H1 (cell line): ENCODE data around the gene UBE3B. TPM values are rescaled to one million over a fixed set of nuclear protein-coding genes. Genes with fewer than 3 reads are reported as not detected.

Experiments used
- CTCF ChIA-PET: fragments of 300-600 bp; sonication (Branson Sonifier 250); formaldehyde crosslinking; loops from one replicate; lab custom pipeline; 2021; ENCODE audit not compliant: partially characterized antibody; lab: Charles Lee
- POLR2A ChIA-PET: fragments of 300-600 bp; sonication (Branson Sonifier 250); formaldehyde crosslinking; loops from one replicate; lab custom pipeline; 2021; ENCODE audit warnings: inconsistent platforms; ENCODE audit not compliant: partially characterized antibody; lab: Charles Lee
- DNase-seq, 2 experiments: peaks; one replicate each; pipeline versions ENCODE4 v3.0.0 to v3.0.0-alpha.2; 2010 to 2022; ENCODE audit warnings: low spot score in 2 of 2, low read depth in 1 of 2, mixed read lengths in 1 of 2
- FAIRE-seq: peaks from 2 replicates; lab custom pipeline; 2011; peaks lifted over from hg19 to GRCh38; lab: Jason Lieb, UNC
- H2AFZ ChIP-seq: 2 replicates; pipeline ENCODE4 v1.8.1; 2012; ENCODE audit warnings: low read length, inconsistent platforms
- H2AK5ac ChIP-seq: 2 replicates; pipeline ENCODE4 v1.6.1; 2013; ENCODE audit warnings: low read depth, low read length
- H2BK120ac ChIP-seq: replicated peaks from 2 replicates; pipeline ENCODE3; 2013; ENCODE audit warnings: low read depth, low read length, inconsistent platforms
- H2BK12ac ChIP-seq: 2 replicates; pipeline ENCODE4 v1.6.1; 2013; ENCODE audit warnings: low read depth, low read length
- H2BK15ac ChIP-seq: 2 replicates; pipeline ENCODE4 v1.6.1; 2013; ENCODE audit warnings: low read length
- H2BK20ac ChIP-seq: 2 replicates; pipeline ENCODE4 v1.6.1; 2013; ENCODE audit warnings: low read length
- H2BK5ac ChIP-seq: 2 replicates; pipeline ENCODE4 v1.6.1; 2013; ENCODE audit warnings: low read depth, low read length
- H3K14ac ChIP-seq: 2 replicates; pipeline ENCODE4 v1.6.1; 2013; ENCODE audit warnings: inconsistent platforms; ENCODE audit not compliant: insufficient read length
- H3K18ac ChIP-seq: 2 replicates; pipeline ENCODE4 v1.6.1; 2013; ENCODE audit warnings: low read length; ENCODE audit errors: extremely low read depth
- H3K23ac ChIP-seq: 2 replicates; pipeline ENCODE4 v1.6.1; 2013; ENCODE audit warnings: inconsistent platforms; ENCODE audit not compliant: insufficient read length
- H3K23me2 ChIP-seq: 2 replicates; pipeline ENCODE4 v1.6.1; 2013; ENCODE audit warnings: low read depth, low read length
- H3K27ac ChIP-seq: 2 replicates; pipeline ENCODE4 v1.6.1; 2011; ENCODE audit warnings: low read depth, low read length, inconsistent platforms
- H3K27me3 ChIP-seq, 4 experiments: replicated peaks in 1 of 4; 1 replicate in 1 of 4; 2 replicates in 3 of 4; pipeline versions ENCODE4 v1.6.1 to v1.8.1; 2011 to 2013; ENCODE audit warnings: low read length in 3 of 4, mild to moderate bottlenecking in 3 of 4, inconsistent platforms in 2 of 4, mixed read lengths in 2 of 4, moderate library complexity in 1 of 4; ENCODE audit not compliant: control insufficient read depth in 3 of 4, insufficient read depth in 3 of 4; ENCODE audit errors: extremely low read depth in 1 of 4
- H3K36me3 ChIP-seq, 4 experiments: 2 replicates each; pipeline versions ENCODE4 v1.6.1 to v1.8.1; 2011 to 2013; ENCODE audit warnings: mild to moderate bottlenecking in 4 of 4, low read length in 3 of 4, moderate library complexity in 2 of 4, control low read depth in 1 of 4, inconsistent platforms in 1 of 4; ENCODE audit not compliant: insufficient read depth in 4 of 4, control insufficient read depth in 2 of 4
- H3K4ac ChIP-seq: replicated peaks from 2 replicates; pipeline ENCODE3; 2013; ENCODE audit warnings: low read length, low read depth, mixed read lengths, inconsistent platforms; ENCODE audit not compliant: insufficient read length
- H3K4me1 ChIP-seq, 4 experiments: replicated peaks in 1 of 4; 1 replicate in 1 of 4; 2 replicates in 3 of 4; pipeline versions ENCODE4 v1.6.1 to v1.8.1; 2011 to 2013; ENCODE audit warnings: low read length in 3 of 4, inconsistent platforms in 2 of 4, mixed read lengths in 1 of 4; ENCODE audit not compliant: insufficient read depth in 4 of 4, control insufficient read depth in 3 of 4
- H3K4me2 ChIP-seq, 2 experiments: 2 replicates each; pipeline versions ENCODE4 v1.6.1 to v1.8.1; 2011 to 2013; ENCODE audit warnings: low read depth in 2 of 2, low read length in 2 of 2, control low read depth in 1 of 2, inconsistent platforms in 1 of 2, mild to moderate bottlenecking in 1 of 2; ENCODE audit not compliant: insufficient read depth in 1 of 2
- H3K4me3 ChIP-seq, 4 experiments: fragments of 200-600, 300-600 bp in 1 of 4; sonication (generic), shearing (Covaris generic), sonication (Bioruptor Twin) in 1 of 4; 2 replicates each; pipeline versions ENCODE4 v1.5.1 to v1.8.1; 2011 to 2016; ENCODE audit warnings: low read length in 4 of 4, low read depth in 3 of 4, control low read depth in 2 of 4, inconsistent platforms in 2 of 4, mild to moderate bottlenecking in 2 of 4, mixed read lengths in 1 of 4, moderate library complexity in 1 of 4; ENCODE audit not compliant: insufficient read depth in 2 of 4; ENCODE audit errors: extremely low read depth in 1 of 4
- H3K56ac ChIP-seq: replicated peaks from 2 replicates; pipeline ENCODE3; 2013; ENCODE audit warnings: low read depth, mild to moderate bottlenecking, mixed read lengths, low read length, inconsistent platforms; ENCODE audit not compliant: insufficient read length
- H3K79me1 ChIP-seq: 2 replicates; pipeline ENCODE4 v1.6.1; 2013; ENCODE audit warnings: low read depth, low read length, control low read depth
- H3K79me2 ChIP-seq, 2 experiments: 2 replicates each; pipeline versions ENCODE4 v1.6.1 to v1.8.1; 2012 to 2013; ENCODE audit warnings: low read length in 2 of 2, mild to moderate bottlenecking in 2 of 2, inconsistent platforms in 1 of 2; ENCODE audit not compliant: insufficient read depth in 2 of 2, control insufficient read depth in 1 of 2
- H3K9ac ChIP-seq, 4 experiments: replicated peaks in 1 of 4; 1 replicate in 1 of 4; 2 replicates in 3 of 4; pipeline versions ENCODE4 v1.6.1 to v1.8.1; 2011 to 2013; ENCODE audit warnings: low read depth in 3 of 4, low read length in 3 of 4, control low read depth in 2 of 4, mild to moderate bottlenecking in 2 of 4, moderate library complexity in 2 of 4, inconsistent platforms in 1 of 4; ENCODE audit errors: extremely low read depth in 1 of 4
- H3K9me3 ChIP-seq, 2 experiments: 2 replicates each; pipeline versions ENCODE4 v1.6.1 to v1.8.1; 2012 to 2013; ENCODE audit warnings: mild to moderate bottlenecking in 2 of 2, moderate library complexity in 2 of 2, control low read depth in 1 of 2, inconsistent platforms in 1 of 2, low read depth in 1 of 2, low read length in 1 of 2, mixed read lengths in 1 of 2; ENCODE audit not compliant: insufficient read depth in 2 of 2
- H4K20me1 ChIP-seq, 2 experiments: replicated peaks in 1 of 2; 2 replicates each; pipeline versions ENCODE3 to v1.8.1; 2011 to 2013; ENCODE audit warnings: inconsistent platforms in 2 of 2, low read length in 2 of 2, mild to moderate bottlenecking in 1 of 2; ENCODE audit not compliant: insufficient read depth in 2 of 2, control insufficient read depth in 1 of 2
- H4K5ac ChIP-seq: 2 replicates; pipeline ENCODE4 v1.6.1; 2013; ENCODE audit warnings: low read length, low read depth, mixed read lengths, inconsistent platforms; ENCODE audit not compliant: insufficient read length
- H4K8ac ChIP-seq: 2 replicates; pipeline ENCODE4 v1.8.0; 2013; ENCODE audit warnings: mild to moderate bottlenecking, moderate library complexity, low read length, inconsistent platforms; ENCODE audit not compliant: insufficient read depth; ENCODE audit errors: extremely low read depth
- H4K91ac ChIP-seq: replicated peaks from 2 replicates; pipeline ENCODE3; 2013; ENCODE audit warnings: low read length, mixed read lengths, inconsistent platforms; ENCODE audit not compliant: insufficient read length
- BCL11A ChIP-seq, 2 experiments: IDR thresholded peaks; one replicate each; pipeline ENCODE4 v1.6.1; 2011; ENCODE audit warnings: low read depth in 2 of 2, low read length in 2 of 2, mild to moderate bottlenecking in 2 of 2
- CBX8 ChIP-seq: fragments of 300-800, 300-1000 bp; sonication (generic); IDR thresholded peaks from 2 replicates; pipeline ENCODE4 v1.7.1; 2016; ENCODE audit warnings: low read depth, low read length, borderline replicate concordance
- CTCF ChIP-seq, 3 experiments: IDR thresholded peaks; 1 replicate in 2 of 3; 2 replicates in 1 of 3; pipeline versions ENCODE4 v1.5.1 to v1.6.1; 2011; ENCODE audit warnings: low read length in 3 of 3, mild to moderate bottlenecking in 3 of 3, inconsistent platforms in 2 of 3, low read depth in 1 of 3, moderate library complexity in 1 of 3; ENCODE audit not compliant: insufficient read depth in 1 of 3; ENCODE audit errors: control extremely low read depth in 1 of 3
- FOSL1 ChIP-seq: IDR thresholded peaks from 2 replicates; pipeline ENCODE4 v1.6.1; 2011; ENCODE audit warnings: mild to moderate bottlenecking, low read depth, low read length, moderate library complexity; ENCODE audit not compliant: insufficient read depth
- KDM1A ChIP-seq: fragments of 200-600, 300-600 bp; sonication (generic); IDR thresholded peaks from 2 replicates; pipeline ENCODE4 v1.7.1; 2016; ENCODE audit warnings: mild to moderate bottlenecking, low read length, borderline replicate concordance
- NANOG ChIP-seq: IDR thresholded peaks from 2 replicates; pipeline ENCODE4 v1.6.1; 2011; ENCODE audit warnings: low read length, low read depth, mild to moderate bottlenecking, inconsistent platforms; ENCODE audit not compliant: insufficient read depth, poor library complexity, severe bottlenecking
- POLR2AphosphoS5 ChIP-seq: IDR thresholded peaks from 2 replicates; pipeline ENCODE4 v1.6.1; 2011; ENCODE audit warnings: low read depth, low read length
- RAD21 ChIP-seq, 2 experiments: IDR thresholded peaks in 1 of 2; conservative IDR thresholded peaks in 1 of 2; 2 replicates each; pipeline ENCODE4 v1.6.1; 2011; ENCODE audit warnings: low read depth in 2 of 2, low read length in 2 of 2, improper control_type of control experiment in 1 of 2, inconsistent platforms in 1 of 2, mild to moderate bottlenecking in 1 of 2, moderate library complexity in 1 of 2
- SIRT6 ChIP-seq: IDR thresholded peaks from one replicate; pipeline ENCODE4 v1.7.1; 2012; ENCODE audit warnings: low read length, inconsistent platforms
- SP4 ChIP-seq: IDR thresholded peaks from 2 replicates; pipeline ENCODE4 v1.6.1; 2012; ENCODE audit warnings: low read length, inconsistent platforms
- TAF7 ChIP-seq: optimal IDR thresholded peaks from 2 replicates; pipeline ENCODE3; 2011; ENCODE audit warnings: low read depth, mild to moderate bottlenecking, inconsistent platforms, low read length, moderate library complexity, borderline replicate concordance
- WGBS, 2 experiments: shearing (Covaris generic) in 1 of 2; methylation state at CpG; one replicate each; pipeline versions ENCODE4 v1.1.6 to v1.1.7; 2013 to 2015; ENCODE audit warnings: low lambda C conversion rate in 2 of 2, mixed read lengths in 2 of 2, inconsistent platforms in 1 of 2, low coverage in 1 of 2, missing lambda C conversion rate in 1 of 2; ENCODE audit not compliant: insufficient replicate concordance in 2 of 2, insufficient coverage in 1 of 2, insufficient read length in 1 of 2; ENCODE audit errors: extremely low coverage in 1 of 2, missing lambda C conversion rate in 1 of 2; 5-methylcytosine and 5-hydroxymethylcytosine counted together
- polyA plus RNA-seq, 7 experiments: library from polyadenylated mRNA; depleted of rRNA in 3 of 7; stranded (reverse) in 5 of 7; unstranded in 2 of 7; fragments of >200 nt in 5 of 7; fragments of 200-250 nt in 2 of 7; gene quantifications; 1 replicate in 5 of 7; 2 replicates in 1 of 7; 4 replicates in 1 of 7; pipeline versions ENCODE4 v1.2.1 to v1.2.3, GENCODE V29; 2011 to 2013; ENCODE audit warnings: missing spikeins in 2 of 7, mixed read lengths in 2 of 7
- total RNA-seq: library from RNA; stranded (reverse); fragmentation: NEBNext Ultra II Directional; extraction: Animal tissue kit (Norgen Biotek cat#: 25700); gene quantifications from 2 replicates; pipeline ENCODE4 v1.2.1, GENCODE V29; 2021

The UBE3B gene
- total and polyA plus RNA-seq, 2 of the 8 experiments (the other 6 are each of a cell fraction or from before 2014, with no cell fraction given), result 14.0 to 21.1 TPM

- H3K56ac ChIP-seq, result no peak overlapping the region
- H3K4me3 ChIP-seq, result no peak overlapping the region
- no peaks in the 10 kb centered on the region; the same call in 1 of the 2 replicates for H3K79me1 ChIP-seq
- H2BK5ac ChIP-seq, result no peak overlapping the region
- no peak for FAIRE-seq
- H3K27ac ChIP-seq, result no peak overlapping the region
- H4K8ac ChIP-seq, result no peak overlapping the region
- H2BK20ac ChIP-seq, result no peak overlapping the region
- no peaks in the 10 kb centered on the region for H3K27me3 ChIP-seq
- ChIA-PET CTCF (interaction anchor here (0.8 to 17.4 kb wide), 5 partner anchors 12 to 409 kb away, joined by 3 to 181 read pairs (median 3); no protein-coding TSS in a partner anchor), POLR2A (interaction anchor here (0.6 to 2.5 kb wide), 2 partner anchors 11 to 287 kb away, joined by 3 to 9 read pairs; no protein-coding TSS in a partner anchor)
- H3K9me3 ChIP-seq, result no peaks in the 10 kb centered on the region
- H2AK5ac ChIP-seq, result no peak overlapping the region
- no peak overlapping the region for H2AFZ ChIP-seq
- H2BK120ac ChIP-seq, result no peak overlapping the region
- no peak for DNase-seq
- no peak overlapping the region for H3K18ac ChIP-seq
- peaks cover 2 to 15% (median 9%) of the 10 kb centered on the region in 4 experiments; a peak in 6 of 8 replicates for H3K36me3 ChIP-seq
- no peaks in the 10 kb centered on the region for H3K23me2 ChIP-seq
- no peak overlapping the region for H2BK12ac ChIP-seq
- no peak overlapping the region for H3K4ac ChIP-seq
- peaks cover 0 to 6% of the 10 kb centered on the region in 2 experiments for H4K20me1 ChIP-seq
- H4K91ac ChIP-seq, result no peak overlapping the region
- no peak overlapping the region for H2BK15ac ChIP-seq
- WGBS, 2 experiments, result 85% methylated on average over 6 of the region's 6 CpGs; no CpG with 5 or more reads in 1 of the 2 experiments
- H3K14ac ChIP-seq, result no peak overlapping the region
- H3K4me2 ChIP-seq, result no peak overlapping the region
- 0 out of 4 replicates have a peak, but pooled peaks cover 0 to 6% of the 10 kb centered on the region in 2 experiments for H3K79me2 ChIP-seq
- H3K4me1 ChIP-seq, result peaks cover 0 to 4% (median 2%) of the 10 kb centered on the region in 4 experiments; a peak in 2 of 7 replicates
- H3K9ac ChIP-seq, result no peak overlapping the region
- H4K5ac ChIP-seq, result no peak overlapping the region
- no peak overlapping the region for H3K23ac ChIP-seq
- TF ChIP-seq NANOG, result no peak
- no peak for TF ChIP-seq SP4
- TF ChIP-seq CBX8, result no peak
- no peak for TF ChIP-seq CTCF (IDR thresholded peaks at IDR 0.05; ENCODE audit: control extremely low read depth in 1 of 3, insufficient read depth in 1 of 3, low read depth in 1 of 3, low read length in 3 of 3)
- TF ChIP-seq KDM1A, result no peak
- TF ChIP-seq SIRT6, result no peak
- no peak for TF ChIP-seq FOSL1
- TF ChIP-seq RAD21 (IDR thresholded peaks at IDR 0.05 in 1 of 2, conservative IDR thresholded peaks at IDR 0.05 in 1 of 2; ENCODE audit: low read depth in 2 of 2, low read length in 2 of 2), result no peak
- no peak for TF ChIP-seq BCL11A (IDR thresholded peaks at IDR 0.05; ENCODE audit: low read depth in 2 of 2, low read length in 2 of 2)
- no peak for TF ChIP-seq POLR2AphosphoS5
- TF ChIP-seq TAF7, result no peak
These were observed 33.2 kb upstream of the UBE3B start for GRCh38 chr12:109444259-109444658.
